GM12873 (cell line): ENCODE measurements around the gene VAPB.

Experiments used
- CTCF ChIP-seq: IDR thresholded peaks from 2 replicates; pipeline ENCODE4 v1.5.1; 2012; ENCODE audit warnings: low read depth, mild to moderate bottlenecking, moderate library complexity, low read length, control low read depth; ENCODE audit not compliant: insufficient read depth; ENCODE audit errors: missing control alignments

VAPB gene

GRCh38 chr20:58461899-58462298, 72.9 kb downstream of the VAPB start:
- TF ChIP-seq CTCF: no peak

GRCh38 chr20:58463256-58463655, 74.2 kb downstream of the VAPB start:
- TF ChIP-seq CTCF: no peak

GRCh38 chr20:58464838-58465237, 75.8 kb downstream of the VAPB start:
- no peak for TF ChIP-seq CTCF

GRCh38 chr20:58466095-58466708, 77.2 kb downstream of the VAPB start:
- TF ChIP-seq CTCF: no peak

- TF ChIP-seq CTCF: no peak
Measured at GRCh38 chr20:58466729-58467571, 77.9 kb downstream of the VAPB start.

- TF ChIP-seq CTCF: no peak
Measured at GRCh38 chr20:58467572-58468527, 78.8 kb downstream of the VAPB start.

GRCh38 chr20:58469616-58470015, 80.6 kb downstream of the VAPB start:
- TF ChIP-seq CTCF: no peak
